ENCODE results near the gene NEDD1. TPM values are rescaled to one million over a fixed set of nuclear protein-coding genes. Genes with fewer than 3 reads are reported as not detected.

The NEDD1 gene
- total and polyA plus RNA-seq, 4 donors = 2.4 to 28.9 (median 3.9) TPM

DNA sequence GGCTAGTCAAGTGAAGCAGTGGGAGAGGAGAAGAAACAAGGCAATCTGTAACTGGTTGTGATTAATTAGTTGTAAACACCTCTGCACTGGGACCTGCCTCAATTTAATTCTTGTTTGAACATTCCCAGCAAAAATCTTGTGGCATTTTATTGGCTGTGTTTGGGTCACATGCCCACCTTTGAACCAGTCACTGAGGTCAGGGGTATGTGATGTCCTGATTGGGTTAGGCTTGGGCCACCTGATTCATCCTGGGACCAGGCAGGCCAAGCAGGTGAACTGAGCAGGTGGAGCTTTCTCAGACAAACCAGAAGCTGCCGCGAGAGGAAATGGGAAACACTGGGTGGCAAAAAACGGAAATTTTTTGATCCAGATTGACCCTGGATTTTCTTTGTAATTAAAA, 72.5 kb downstream of the NEDD1 start:
- DNase-seq (ENCODE audit: low spot score) = no peak
- WGBS = 87% methylated on average over 3 of the region's 3 CpGs
- no peaks in the 10 kb centered on the region for H3K36me3 ChIP-seq (ENCODE audit: control insufficient read depth in 4 of 4, insufficient read depth in 3 of 4, low read depth in 1 of 4, low read length in 3 of 4)

DNA sequence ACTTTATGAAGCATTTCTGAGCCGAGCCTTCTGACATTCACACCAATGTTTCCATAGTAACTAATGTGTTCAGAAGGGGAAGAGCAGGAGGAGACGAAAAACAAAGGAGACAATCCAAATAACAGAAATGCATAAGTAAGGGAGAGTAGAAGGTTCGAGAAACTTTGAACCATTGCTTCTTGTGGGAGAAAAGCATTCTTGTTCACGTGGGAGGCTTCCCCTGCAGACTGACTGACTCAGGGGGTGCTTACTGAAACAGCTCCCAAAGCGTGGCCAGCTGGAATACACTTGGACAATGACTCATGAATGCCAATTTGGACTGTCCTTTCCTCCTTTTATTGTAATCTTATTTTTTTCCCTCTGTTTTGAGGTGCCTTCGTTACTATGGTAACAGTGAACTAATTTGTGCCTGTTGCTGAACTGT, 73.9 kb downstream of the NEDD1 start:
- Histone ChIP-seq H3K36me3 (ENCODE audit: control insufficient read depth in 4 of 4, insufficient read depth in 3 of 4, low read depth in 1 of 4, low read length in 3 of 4) (no peaks in the 10 kb centered on the region), H3K4me1 (ENCODE audit: control insufficient read depth in 4 of 4, insufficient read depth in 4 of 4, low read length in 3 of 4) (peaks cover 0 to 8% (median 2%) of the 10 kb centered on the region in 4 donors), H3K27me3 (ENCODE audit: control insufficient read depth in 4 of 4, insufficient read depth in 4 of 4, low read length in 3 of 4) (peaks cover 0 to 2% (median 0%) of the 10 kb centered on the region in 4 donors), H3K27ac (ENCODE audit: low read depth in 1 of 2, low read length in 2 of 2) (no peak overlapping the region), H3K9me3 (ENCODE audit: control insufficient read depth in 4 of 4, low read length in 3 of 4) (no peaks in the 10 kb centered on the region), H3K9ac (ENCODE audit: low read depth in 1 of 2, low read length in 2 of 2) (no peak overlapping the region), H3K4me3 (ENCODE audit: low read depth in 1 of 3, low read length in 3 of 3) (no peak overlapping the region)
- no peak for DNase-seq (ENCODE audit: low spot score)
- WGBS = 57% methylated on average over 6 of the region's 6 CpGs
- TF ChIP-seq FOXA2 (IDR thresholded peaks at IDR 0.05) (no peak), EGR1 (IDR thresholded peaks at IDR 0.05; ENCODE audit: low read depth in 2 of 2) (no peak), GABPA (IDR thresholded peaks at IDR 0.05 in 1 of 2, conservative IDR thresholded peaks at IDR 0.05 in 1 of 2) (no peak), FOXA1 (IDR thresholded peaks at IDR 0.05) (no peak)
- TF ChIP-seq, protein P1, sequence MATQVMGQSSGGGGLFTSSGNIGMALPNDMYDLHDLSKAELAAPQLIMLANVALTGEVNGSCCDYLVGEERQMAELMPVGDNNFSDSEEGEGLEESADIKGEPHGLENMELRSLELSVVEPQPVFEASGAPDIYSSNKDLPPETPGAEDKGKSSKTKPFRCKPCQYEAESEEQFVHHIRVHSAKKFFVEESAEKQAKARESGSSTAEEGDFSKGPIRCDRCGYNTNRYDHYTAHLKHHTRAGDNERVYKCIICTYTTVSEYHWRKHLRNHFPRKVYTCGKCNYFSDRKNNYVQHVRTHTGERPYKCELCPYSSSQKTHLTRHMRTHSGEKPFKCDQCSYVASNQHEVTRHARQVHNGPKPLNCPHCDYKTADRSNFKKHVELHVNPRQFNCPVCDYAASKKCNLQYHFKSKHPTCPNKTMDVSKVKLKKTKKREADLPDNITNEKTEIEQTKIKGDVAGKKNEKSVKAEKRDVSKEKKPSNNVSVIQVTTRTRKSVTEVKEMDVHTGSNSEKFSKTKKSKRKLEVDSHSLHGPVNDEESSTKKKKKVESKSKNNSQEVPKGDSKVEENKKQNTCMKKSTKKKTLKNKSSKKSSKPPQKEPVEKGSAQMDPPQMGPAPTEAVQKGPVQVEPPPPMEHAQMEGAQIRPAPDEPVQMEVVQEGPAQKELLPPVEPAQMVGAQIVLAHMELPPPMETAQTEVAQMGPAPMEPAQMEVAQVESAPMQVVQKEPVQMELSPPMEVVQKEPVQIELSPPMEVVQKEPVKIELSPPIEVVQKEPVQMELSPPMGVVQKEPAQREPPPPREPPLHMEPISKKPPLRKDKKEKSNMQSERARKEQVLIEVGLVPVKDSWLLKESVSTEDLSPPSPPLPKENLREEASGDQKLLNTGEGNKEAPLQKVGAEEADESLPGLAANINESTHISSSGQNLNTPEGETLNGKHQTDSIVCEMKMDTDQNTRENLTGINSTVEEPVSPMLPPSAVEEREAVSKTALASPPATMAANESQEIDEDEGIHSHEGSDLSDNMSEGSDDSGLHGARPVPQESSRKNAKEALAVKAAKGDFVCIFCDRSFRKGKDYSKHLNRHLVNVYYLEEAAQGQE (IDR thresholded peaks at IDR 0.05) = no peak
- TF ChIP-seq, protein P2, sequence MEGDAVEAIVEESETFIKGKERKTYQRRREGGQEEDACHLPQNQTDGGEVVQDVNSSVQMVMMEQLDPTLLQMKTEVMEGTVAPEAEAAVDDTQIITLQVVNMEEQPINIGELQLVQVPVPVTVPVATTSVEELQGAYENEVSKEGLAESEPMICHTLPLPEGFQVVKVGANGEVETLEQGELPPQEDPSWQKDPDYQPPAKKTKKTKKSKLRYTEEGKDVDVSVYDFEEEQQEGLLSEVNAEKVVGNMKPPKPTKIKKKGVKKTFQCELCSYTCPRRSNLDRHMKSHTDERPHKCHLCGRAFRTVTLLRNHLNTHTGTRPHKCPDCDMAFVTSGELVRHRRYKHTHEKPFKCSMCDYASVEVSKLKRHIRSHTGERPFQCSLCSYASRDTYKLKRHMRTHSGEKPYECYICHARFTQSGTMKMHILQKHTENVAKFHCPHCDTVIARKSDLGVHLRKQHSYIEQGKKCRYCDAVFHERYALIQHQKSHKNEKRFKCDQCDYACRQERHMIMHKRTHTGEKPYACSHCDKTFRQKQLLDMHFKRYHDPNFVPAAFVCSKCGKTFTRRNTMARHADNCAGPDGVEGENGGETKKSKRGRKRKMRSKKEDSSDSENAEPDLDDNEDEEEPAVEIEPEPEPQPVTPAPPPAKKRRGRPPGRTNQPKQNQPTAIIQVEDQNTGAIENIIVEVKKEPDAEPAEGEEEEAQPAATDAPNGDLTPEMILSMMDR (IDR thresholded peaks at IDR 0.05; ENCODE audit: low read depth, low read length, missing input control) = no peak
- TF ChIP-seq, protein P3, sequence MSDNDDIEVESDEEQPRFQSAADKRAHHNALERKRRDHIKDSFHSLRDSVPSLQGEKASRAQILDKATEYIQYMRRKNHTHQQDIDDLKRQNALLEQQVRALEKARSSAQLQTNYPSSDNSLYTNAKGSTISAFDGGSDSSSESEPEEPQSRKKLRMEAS (IDR thresholded peaks at IDR 0.05) = no peak

More for the DNA sequence above, 72.5 kb downstream of the NEDD1 start:
- H3K9me3 ChIP-seq (ENCODE audit: control insufficient read depth in 4 of 4, low read length in 3 of 4) = no peaks in the 10 kb centered on the region
- H3K9ac ChIP-seq (ENCODE audit: low read depth in 1 of 2, low read length in 2 of 2) = no peak overlapping the region
- H3K4me3 ChIP-seq (ENCODE audit: low read depth in 1 of 3, low read length in 3 of 3) = no peak overlapping the region
- peaks cover 0 to 2% (median 0%) of the 10 kb centered on the region in 4 donors for H3K27me3 ChIP-seq (ENCODE audit: control insufficient read depth in 4 of 4, insufficient read depth in 4 of 4, low read length in 3 of 4)
- TF ChIP-seq YY1 (IDR thresholded peaks at IDR 0.05) (no peak), NR2F2 (IDR thresholded peaks at IDR 0.05) (no peak), GABPA (IDR thresholded peaks at IDR 0.05 in 1 of 2, conservative IDR thresholded peaks at IDR 0.05 in 1 of 2) (no peak), SP1 (IDR thresholded peaks at IDR 0.05) (no peak), HNF4A (conservative IDR thresholded peaks at IDR 0.05) (no peak), RAD21 (IDR thresholded peaks at IDR 0.05) (no peak), FOXA1 (IDR thresholded peaks at IDR 0.05) (no peak), JUND (IDR thresholded peaks at IDR 0.05) (no peak), FOXA2 (IDR thresholded peaks at IDR 0.05) (no peak), TAF1 (conservative IDR thresholded peaks at IDR 0.05) (no peak)
- TF ChIP-seq, protein P4, sequence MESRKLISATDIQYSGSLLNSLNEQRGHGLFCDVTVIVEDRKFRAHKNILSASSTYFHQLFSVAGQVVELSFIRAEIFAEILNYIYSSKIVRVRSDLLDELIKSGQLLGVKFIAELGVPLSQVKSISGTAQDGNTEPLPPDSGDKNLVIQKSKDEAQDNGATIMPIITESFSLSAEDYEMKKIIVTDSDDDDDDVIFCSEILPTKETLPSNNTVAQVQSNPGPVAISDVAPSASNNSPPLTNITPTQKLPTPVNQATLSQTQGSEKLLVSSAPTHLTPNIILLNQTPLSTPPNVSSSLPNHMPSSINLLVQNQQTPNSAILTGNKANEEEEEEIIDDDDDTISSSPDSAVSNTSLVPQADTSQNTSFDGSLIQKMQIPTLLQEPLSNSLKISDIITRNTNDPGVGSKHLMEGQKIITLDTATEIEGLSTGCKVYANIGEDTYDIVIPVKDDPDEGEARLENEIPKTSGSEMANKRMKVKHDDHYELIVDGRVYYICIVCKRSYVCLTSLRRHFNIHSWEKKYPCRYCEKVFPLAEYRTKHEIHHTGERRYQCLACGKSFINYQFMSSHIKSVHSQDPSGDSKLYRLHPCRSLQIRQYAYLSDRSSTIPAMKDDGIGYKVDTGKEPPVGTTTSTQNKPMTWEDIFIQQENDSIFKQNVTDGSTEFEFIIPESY (IDR thresholded peaks at IDR 0.05) = no peak
- TF ChIP-seq, protein P1 (IDR thresholded peaks at IDR 0.05) = no peak
- TF ChIP-seq, protein P5, sequence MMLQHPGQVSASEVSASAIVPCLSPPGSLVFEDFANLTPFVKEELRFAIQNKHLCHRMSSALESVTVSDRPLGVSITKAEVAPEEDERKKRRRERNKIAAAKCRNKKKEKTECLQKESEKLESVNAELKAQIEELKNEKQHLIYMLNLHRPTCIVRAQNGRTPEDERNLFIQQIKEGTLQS (IDR thresholded peaks at IDR 0.05) = no peak
- no peak overlapping the region for H3K27ac ChIP-seq (ENCODE audit: low read depth in 1 of 2, low read length in 2 of 2)
- H3K4me1 ChIP-seq (ENCODE audit: control insufficient read depth in 4 of 4, insufficient read depth in 4 of 4, low read length in 3 of 4) = no peaks in the 10 kb centered on the region
